Measurements from ENCODE around the gene MICOS13.

MICOS13 gene

DNA sequence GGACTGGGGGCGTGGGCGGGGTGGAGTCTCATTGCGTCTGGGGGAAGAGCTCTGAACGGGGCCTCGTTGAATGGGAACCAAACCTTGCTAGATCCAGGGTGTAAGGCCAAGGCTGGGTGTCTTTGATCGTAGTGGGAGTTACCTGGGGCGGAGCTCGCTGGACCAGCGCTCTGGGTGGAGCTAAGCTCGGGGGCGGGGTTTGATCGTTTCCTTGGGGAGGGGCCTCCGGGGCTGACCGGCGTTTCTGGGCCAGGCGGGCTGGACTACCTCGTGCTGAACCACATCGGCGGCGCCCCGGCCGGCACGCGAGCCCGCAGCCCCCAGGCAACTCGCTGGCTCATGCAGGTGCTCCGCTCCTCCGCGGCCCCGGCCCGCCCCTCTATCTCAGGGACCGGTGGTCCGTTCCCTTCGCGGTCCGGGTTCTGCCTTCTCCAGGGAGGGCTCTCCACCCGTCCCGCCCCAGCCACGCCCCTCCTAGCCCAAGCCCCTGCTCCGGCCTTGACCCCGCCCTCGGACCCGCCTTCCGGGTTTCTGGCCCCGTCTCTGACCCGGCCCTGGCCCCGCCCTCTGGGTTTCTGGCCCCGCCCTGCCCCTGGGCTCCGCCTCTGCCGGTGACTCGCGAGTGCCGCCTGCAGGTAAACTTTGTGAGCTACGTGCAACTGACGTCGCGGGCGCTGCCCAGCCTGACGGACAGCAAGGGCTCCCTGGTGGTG is 6.5 kb upstream of the MICOS13 start (continued):
- TF ChIP-seq, protein P1, sequence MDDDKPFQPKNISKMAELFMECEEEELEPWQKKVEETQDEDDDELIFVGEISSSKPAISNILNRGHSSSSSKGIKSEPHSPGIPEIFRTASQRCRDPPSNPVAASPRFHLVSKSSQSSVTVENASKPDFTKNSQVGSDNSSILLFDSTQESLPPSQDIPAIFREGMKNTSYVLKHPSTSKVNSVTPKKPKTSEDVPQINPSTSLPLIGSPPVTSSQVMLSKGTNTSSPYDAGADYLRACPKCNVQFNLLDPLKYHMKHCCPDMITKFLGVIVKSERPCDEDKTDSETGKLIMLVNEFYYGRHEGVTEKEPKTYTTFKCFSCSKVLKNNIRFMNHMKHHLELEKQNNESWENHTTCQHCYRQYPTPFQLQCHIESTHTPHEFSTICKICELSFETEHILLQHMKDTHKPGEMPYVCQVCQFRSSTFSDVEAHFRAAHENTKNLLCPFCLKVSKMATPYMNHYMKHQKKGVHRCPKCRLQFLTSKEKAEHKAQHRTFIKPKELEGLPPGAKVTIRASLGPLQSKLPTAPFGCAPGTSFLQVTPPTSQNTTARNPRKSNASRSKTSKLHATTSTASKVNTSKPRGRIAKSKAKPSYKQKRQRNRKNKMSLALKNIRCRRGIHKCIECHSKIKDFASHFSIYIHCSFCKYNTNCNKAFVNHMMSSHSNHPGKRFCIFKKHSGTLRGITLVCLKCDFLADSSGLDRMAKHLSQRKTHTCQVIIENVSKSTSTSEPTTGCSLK (tag by site-specific recombination; IDR thresholded peaks at IDR 0.05), result no peak
- no peak for TF ChIP-seq ZNF830 (tag by site-specific recombination; IDR thresholded peaks at IDR 0.05; ENCODE audit: low read depth)
- TF ChIP-seq, protein P2, sequence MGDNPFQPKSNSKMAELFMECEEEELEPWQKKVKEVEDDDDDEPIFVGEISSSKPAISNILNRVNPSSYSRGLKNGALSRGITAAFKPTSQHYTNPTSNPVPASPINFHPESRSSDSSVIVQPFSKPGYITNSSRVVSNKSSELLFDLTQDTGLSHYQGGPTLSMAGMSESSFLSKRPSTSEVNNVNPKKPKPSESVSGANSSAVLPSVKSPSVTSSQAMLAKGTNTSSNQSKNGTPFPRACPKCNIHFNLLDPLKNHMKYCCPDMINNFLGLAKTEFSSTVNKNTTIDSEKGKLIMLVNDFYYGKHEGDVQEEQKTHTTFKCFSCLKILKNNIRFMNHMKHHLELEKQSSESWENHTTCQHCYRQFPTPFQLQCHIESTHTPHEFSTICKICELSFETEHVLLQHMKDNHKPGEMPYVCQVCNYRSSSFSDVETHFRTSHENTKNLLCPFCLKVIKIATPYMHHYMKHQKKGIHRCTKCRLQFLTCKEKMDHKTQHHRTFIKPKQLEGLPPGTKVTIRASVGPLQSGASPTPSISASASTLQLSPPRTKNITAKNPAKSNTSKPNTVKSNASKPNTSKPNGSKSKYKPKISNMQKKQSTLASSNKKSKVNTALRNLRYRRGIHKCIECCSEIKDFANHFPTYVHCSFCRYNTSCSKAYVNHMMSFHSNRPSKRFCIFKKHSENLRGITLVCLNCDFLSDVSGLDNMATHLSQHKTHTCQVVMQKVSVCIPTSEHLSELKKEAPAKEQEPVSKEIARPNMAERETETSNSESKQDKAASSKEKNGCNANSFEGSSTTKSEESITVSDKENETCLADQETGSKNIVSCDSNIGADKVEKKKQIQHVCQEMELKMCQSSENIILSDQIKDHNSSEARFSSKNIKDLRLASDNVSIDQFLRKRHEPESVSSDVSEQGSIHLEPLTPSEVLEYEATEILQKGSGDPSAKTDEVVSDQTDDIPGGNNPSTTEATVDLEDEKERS (tag by site-specific recombination; IDR thresholded peaks at IDR 0.05), result no peak
- TF ChIP-seq ZNF157 (tag by site-specific recombination; IDR thresholded peaks at IDR 0.05), result no peak
- TF ChIP-seq, protein P3, sequence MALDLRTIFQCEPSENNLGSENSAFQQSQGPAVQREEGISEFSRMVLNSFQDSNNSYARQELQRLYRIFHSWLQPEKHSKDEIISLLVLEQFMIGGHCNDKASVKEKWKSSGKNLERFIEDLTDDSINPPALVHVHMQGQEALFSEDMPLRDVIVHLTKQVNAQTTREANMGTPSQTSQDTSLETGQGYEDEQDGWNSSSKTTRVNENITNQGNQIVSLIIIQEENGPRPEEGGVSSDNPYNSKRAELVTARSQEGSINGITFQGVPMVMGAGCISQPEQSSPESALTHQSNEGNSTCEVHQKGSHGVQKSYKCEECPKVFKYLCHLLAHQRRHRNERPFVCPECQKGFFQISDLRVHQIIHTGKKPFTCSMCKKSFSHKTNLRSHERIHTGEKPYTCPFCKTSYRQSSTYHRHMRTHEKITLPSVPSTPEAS (tag by site-specific recombination; IDR thresholded peaks at IDR 0.05), result no peak
- TF ChIP-seq ZNF658 (tag by site-specific recombination; IDR thresholded peaks at IDR 0.05), result no peak
- no peak for TF ChIP-seq ZNF223 (tag by site-specific recombination; IDR thresholded peaks at IDR 0.05)
- no peak for TF ChIP-seq ZNF561 (tag by site-specific recombination; IDR thresholded peaks at IDR 0.05; ENCODE audit: borderline replicate concordance)
- TF ChIP-seq SP2 (tag by site-specific recombination; IDR thresholded peaks at IDR 0.05), result peak; percentile 96
- no peak for TF ChIP-seq ZNF114 (tag by site-specific recombination; IDR thresholded peaks at IDR 0.05)

DNA sequence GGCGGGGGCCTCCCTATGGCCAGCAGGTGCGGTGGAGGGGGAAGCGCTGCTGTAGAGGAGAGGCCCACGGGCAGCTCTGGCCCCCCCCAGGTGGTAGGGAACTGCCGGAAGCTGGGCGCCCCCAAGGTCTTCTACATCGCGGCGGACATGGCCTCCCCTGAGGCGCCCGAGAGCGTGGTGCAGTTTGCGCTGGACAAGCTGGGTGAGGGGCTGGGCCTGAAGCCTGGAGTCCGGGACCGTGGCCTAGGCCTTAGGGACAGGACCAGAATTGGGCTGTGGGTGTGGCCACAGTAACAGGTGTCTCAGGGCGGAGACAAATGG is 6.0 kb upstream of the MICOS13 start:
- H3K9me3 ChIP-seq (ENCODE audit: control insufficient read depth, insufficient read depth, low read depth, low read length), result no peaks in the 10 kb centered on the region
- H3K4me1 ChIP-seq (ENCODE audit: control insufficient read depth, insufficient read depth, low read length), result no peaks in the 10 kb centered on the region
- POLR2A ChIA-PET, result interaction anchor here (0.5 to 1.9 kb wide), 8 partner anchors 10 to 64 kb away, joined by 3 to 16 read pairs (median 4); partner anchors contain the start of genes CATSPERD, LONP1, SAFB and SAFB2
- no peak overlapping the region; the same call in 1 of the 2 replicates for H3K4me3 ChIP-seq (ENCODE audit: low read depth, low read length)
- CTCF ChIA-PET, result interaction anchor here (0.7 to 2.2 kb wide), 10 partner anchors 9 to 831 kb away, joined by 3 to 9 read pairs (median 4); no protein-coding TSS in a partner anchor
- no peak overlapping the region for H3K27ac ChIP-seq (ENCODE audit: extremely low read depth, low read depth, low read length)
- TF ChIP-seq ZNF777 (tag by site-specific recombination; IDR thresholded peaks at IDR 0.05; ENCODE audit: borderline replicate concordance) (no peak), SETDB1 (IDR thresholded peaks at IDR 0.05; ENCODE audit: insufficient read length, low read length) (no peak), TRIM28 (IDR thresholded peaks at IDR 0.05; ENCODE audit: borderline replicate concordance, low read length) (no peak), KLF1 (tag by site-specific recombination; IDR thresholded peaks at IDR 0.05) (peak; percentile 88), YY1 (tag by site-specific recombination; IDR thresholded peaks at IDR 0.05) (no peak), ZNF19 (tag by site-specific recombination; IDR thresholded peaks at IDR 0.05; ENCODE audit: low read depth) (no peak), OSR2 (tag by site-specific recombination; IDR thresholded peaks at IDR 0.05) (no peak), GFI1B (tag by site-specific recombination; IDR thresholded peaks at IDR 0.05) (no peak), ZNF366 (tag by site-specific recombination; conservative IDR thresholded peaks at IDR 0.05) (no peak), ZNF391 (tag by site-specific recombination; IDR thresholded peaks at IDR 0.05; ENCODE audit: borderline replicate concordance, low read depth) (no peak), SCRT1 (tag by site-specific recombination; IDR thresholded peaks at IDR 0.05; ENCODE audit: borderline replicate concordance) (peak; percentile 93), SP7 (tag by site-specific recombination; IDR thresholded peaks at IDR 0.05) (no peak), SCRT2 (tag by site-specific recombination; IDR thresholded peaks at IDR 0.05) (peak; percentile 99), KLF9 (tag by site-specific recombination; IDR thresholded peaks at IDR 0.05; ENCODE audit: low read depth) (no peak), ZFP3 (tag by site-specific recombination; IDR thresholded peaks at IDR 0.05; ENCODE audit: low read depth) (no peak), ZNF138 (tag by site-specific recombination; IDR thresholded peaks at IDR 0.05; ENCODE audit: borderline replicate concordance) (no peak), ZNF510 (tag by site-specific recombination; IDR thresholded peaks at IDR 0.05; ENCODE audit: insufficient replicate concordance) (no peak), ZNF521 (tag by site-specific recombination; IDR thresholded peaks at IDR 0.05) (no peak), GLIS2 (tag by site-specific recombination; IDR thresholded peaks at IDR 0.05) (no peak), ZNF133 (tag by site-specific recombination; IDR thresholded peaks at IDR 0.05) (no peak)
- peaks cover 0 to 11% of the 10 kb centered on the region in 2 experiments; a peak in 2 of 3 replicates for H3K36me3 ChIP-seq (ENCODE audit: control insufficient read depth in 2 of 2, insufficient read depth in 1 of 2, low read length in 2 of 2)

Data from HEK293 (cell line).